SK-N-SH (cell line): ENCODE measurements around the gene WDFY2.

ENCODE experiments used
- CTCF ChIP-seq: fragments of 200-600 bp; sonication (generic); IDR thresholded peaks from 2 replicates; pipeline ENCODE4 v1.6.1; 2017; ENCODE audit warnings: antibody characterized with exemption, mild to moderate bottlenecking, moderate library complexity
- EP300 ChIP-seq, 2 experiments: IDR thresholded peaks; 2 replicates each; pipeline versions ENCODE4 v1.4.0 to v1.6.1; 2012; ENCODE audit warnings: borderline replicate concordance in 1 of 2, low read depth in 1 of 2, low read length in 1 of 2
- FOXJ3 ChIP-seq: sonication (generic); formaldehyde crosslinking; IDR thresholded peaks from 2 replicates; pipeline ENCODE4 v1.5.1; 2020; ENCODE audit warnings: mild to moderate bottlenecking, missing genetic modification reagents
- JUND ChIP-seq: IDR thresholded peaks from 2 replicates; pipeline ENCODE4 v1.4.0; 2012
- PBX3 ChIP-seq: IDR thresholded peaks from 2 replicates; pipeline ENCODE4; 2012
- POLR2AphosphoS5 ChIP-seq: IDR thresholded peaks from 2 replicates; pipeline ENCODE4 v1.6.1; 2012; ENCODE audit warnings: low read depth, low read length
- RAD21 ChIP-seq: IDR thresholded peaks from 2 replicates; pipeline ENCODE4 v1.6.1; 2012; ENCODE audit warnings: mild to moderate bottlenecking, low read length
- REST ChIP-seq: IDR thresholded peaks from 2 replicates; pipeline ENCODE4 v1.6.1; 2012; ENCODE audit warnings: mild to moderate bottlenecking, low read depth, low read length, moderate library complexity
- RFX5 ChIP-seq: IDR thresholded peaks from 2 replicates; pipeline ENCODE4 v1.6.1; 2012; ENCODE audit warnings: mild to moderate bottlenecking, improper control_type of control experiment, low read length
- TAF1 ChIP-seq: IDR thresholded peaks from 2 replicates; pipeline ENCODE4 v1.6.1; 2012; ENCODE audit warnings: low read depth, mild to moderate bottlenecking, low read length, moderate library complexity, borderline replicate concordance
- TCF12 ChIP-seq: IDR thresholded peaks from 2 replicates; pipeline ENCODE4 v1.4.0; 2012
- YY1 ChIP-seq: IDR thresholded peaks from 2 replicates; pipeline ENCODE4 v1.4.0; 2012; ENCODE audit warnings: low read depth, mild to moderate bottlenecking
- TF ChIP-seq, protein P1 (sequence below): fragments of 150-350 bp; IDR thresholded peaks from 2 replicates; pipeline ENCODE4 v1.6.1; 2017; ENCODE audit warnings: antibody characterized with exemption, low read length, low read depth, borderline replicate concordance
- TF ChIP-seq, protein P2 (sequence below): IDR thresholded peaks from 2 replicates; pipeline ENCODE4 v1.4.0; 2012; ENCODE audit warnings: low read depth, borderline replicate concordance

DNA sequence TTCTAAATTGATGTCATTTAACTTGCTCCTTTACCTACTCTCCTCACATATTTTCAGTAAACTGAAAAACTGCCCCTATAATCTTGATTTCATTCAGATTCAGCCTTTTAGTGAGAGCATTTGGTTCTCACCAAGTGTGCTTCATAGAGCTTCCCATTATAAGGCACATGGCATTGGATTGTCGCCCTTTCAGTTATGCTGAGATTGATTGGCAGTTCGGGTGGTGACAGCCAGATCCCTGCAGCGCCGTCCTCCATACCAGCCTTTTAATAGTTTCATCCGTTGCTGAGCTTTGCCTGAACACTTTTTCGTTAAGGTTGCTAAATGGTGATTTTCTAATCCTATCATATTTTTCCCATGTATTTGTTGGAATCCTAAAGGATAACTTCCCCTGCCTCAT, 139.3 kb downstream of the WDFY2 start:
- TF ChIP-seq YY1 (no peak), JUND (no peak), CTCF (no peak), POLR2AphosphoS5 (no peak), RFX5 (no peak), EP300 (IDR thresholded peaks at IDR 0.05; ENCODE audit: borderline replicate concordance in 1 of 2, low read depth in 1 of 2, low read length in 1 of 2) (no peak), REST (no peak), RAD21 (no peak), TCF12 (no peak), TAF1 (no peak), PBX3 (no peak), FOXJ3 (CRISPR knock-in tag) (no peak)
- TF ChIP-seq, protein P1, sequence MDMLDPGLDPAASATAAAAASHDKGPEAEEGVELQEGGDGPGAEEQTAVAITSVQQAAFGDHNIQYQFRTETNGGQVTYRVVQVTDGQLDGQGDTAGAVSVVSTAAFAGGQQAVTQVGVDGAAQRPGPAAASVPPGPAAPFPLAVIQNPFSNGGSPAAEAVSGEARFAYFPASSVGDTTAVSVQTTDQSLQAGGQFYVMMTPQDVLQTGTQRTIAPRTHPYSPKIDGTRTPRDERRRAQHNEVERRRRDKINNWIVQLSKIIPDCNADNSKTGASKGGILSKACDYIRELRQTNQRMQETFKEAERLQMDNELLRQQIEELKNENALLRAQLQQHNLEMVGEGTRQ, result no peak
- TF ChIP-seq, protein P2, sequence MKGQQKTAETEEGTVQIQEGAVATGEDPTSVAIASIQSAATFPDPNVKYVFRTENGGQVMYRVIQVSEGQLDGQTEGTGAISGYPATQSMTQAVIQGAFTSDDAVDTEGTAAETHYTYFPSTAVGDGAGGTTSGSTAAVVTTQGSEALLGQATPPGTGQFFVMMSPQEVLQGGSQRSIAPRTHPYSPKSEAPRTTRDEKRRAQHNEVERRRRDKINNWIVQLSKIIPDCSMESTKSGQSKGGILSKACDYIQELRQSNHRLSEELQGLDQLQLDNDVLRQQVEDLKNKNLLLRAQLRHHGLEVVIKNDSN, result no peak
